Thoracic aorta (tissue), 2 donors: Measurements from ENCODE around the gene MBNL1. TPM values are rescaled to one million over a fixed set of nuclear protein-coding genes. Genes with fewer than 3 reads are reported as not detected.

ENCODE experiments used
- ATAC-seq: fragments of 150-250 bp; one replicate; pipeline ENCODE4 v1.8.0; 2017; ENCODE audit warnings: low read depth; ENCODE audit not compliant: insufficient number of reproducible peaks, low FRiP score
- DNase-seq: peaks from one replicate; pipeline ENCODE4 v3.0.0-alpha.2; 2020; ENCODE audit warnings: low spot score
- H3K27ac ChIP-seq, 2 donors: fragments of 200-600 bp; sonication (generic); 1 replicate in 1 of 2; 2 replicates in 1 of 2; pipeline ENCODE4 v1.5.1; 2016; ENCODE audit warnings: mild to moderate bottlenecking in 2 of 2, moderate library complexity in 2 of 2
- H3K27me3 ChIP-seq: fragments of 200-600 bp; sonication (generic); replicated peaks from 2 replicates; pipeline ENCODE4 v1.6.0; 2016; ENCODE audit warnings: mild to moderate bottlenecking; ENCODE audit not compliant: insufficient read depth
- H3K36me3 ChIP-seq: fragments of 200-600 bp; sonication (generic); one replicate; pipeline ENCODE4 v1.5.1; 2016
- H3K4me1 ChIP-seq, 2 donors: fragments of 200-600 bp; sonication (generic); 1 replicate in 1 of 2; 2 replicates in 1 of 2; pipeline versions ENCODE4 v1.5.1 to v1.6.0; 2016; ENCODE audit warnings: low read depth in 2 of 2, mild to moderate bottlenecking in 1 of 2; ENCODE audit not compliant: control insufficient read depth in 1 of 2
- H3K4me3 ChIP-seq: fragments of 200-600 bp; sonication (generic); 2 replicates; pipeline ENCODE4 v1.5.1; 2016; ENCODE audit warnings: mild to moderate bottlenecking
- H3K9me3 ChIP-seq: fragments of 200-600 bp; sonication (generic); 2 replicates; pipeline ENCODE4 v1.5.1; 2016
- CTCF ChIP-seq: fragments of 200-600 bp; sonication (generic); IDR thresholded peaks from one replicate; pipeline ENCODE4 v1.5.1; 2019; ENCODE audit warnings: antibody characterized with exemption
- total RNA-seq, 2 donors: library from RNA; depleted of rRNA; stranded (reverse); fragments of >200 nt; gene quantifications; one replicate each; pipeline versions ENCODE4 v1.1.0 to v1.2.3, GENCODE V29; 2016

The MBNL1 gene
- total RNA-seq, 2 donors from 2014 or later, result 783 to 1,062 TPM

GRCh38 chr3:152295806-152296205 lies 27.1 kb downstream of the MBNL1 start:
- no peaks in the 10 kb centered on the region for H3K36me3 ChIP-seq
- no peak overlapping the region for H3K4me3 ChIP-seq
- H3K27me3 ChIP-seq, result no peaks in the 10 kb centered on the region
- ATAC-seq, result no peak
- no peaks in the 10 kb centered on the region for H3K9me3 ChIP-seq
- peak overlapping the region; percentile 48 to 83 for H3K27ac ChIP-seq
- no peak for DNase-seq
- H3K4me1 ChIP-seq, result peaks cover 75 to 86% of the 10 kb centered on the region in 2 donors
- TF ChIP-seq CTCF, result no peak

GRCh38 chr3:152296382-152296781 lies 27.7 kb downstream of the MBNL1 start:
- DNase-seq (no peak), ATAC-seq (no peak)
- no peaks in the 10 kb centered on the region for H3K9me3 ChIP-seq
- no peaks in the 10 kb centered on the region for H3K36me3 ChIP-seq
- no peaks in the 10 kb centered on the region for H3K27me3 ChIP-seq
- H3K4me1 ChIP-seq, result peaks cover 75 to 86% of the 10 kb centered on the region in 2 donors
- H3K4me3 ChIP-seq, result no peak overlapping the region
- no peak for TF ChIP-seq CTCF
- peak overlapping the region; percentile 48 to 83 for H3K27ac ChIP-seq

GRCh38 chr3:152296971-152297370 lies 28.2 kb downstream of the MBNL1 start:
- H3K27me3 ChIP-seq, result no peaks in the 10 kb centered on the region
- H3K36me3 ChIP-seq, result no peaks in the 10 kb centered on the region
- no peak for DNase-seq
- peaks cover 73 to 86% of the 10 kb centered on the region in 2 donors for H3K4me1 ChIP-seq
- no peak for TF ChIP-seq CTCF
- H3K9me3 ChIP-seq, result no peaks in the 10 kb centered on the region
- ATAC-seq, result no peak
- H3K27ac ChIP-seq, result peak overlapping the region in 1 of 2 donors; percentile 83
- H3K4me3 ChIP-seq, result no peak overlapping the region

GRCh38 chr3:152298393-152299248 lies 29.9 kb downstream of the MBNL1 start:
- peak overlapping the region; percentile 67 for H3K4me3 ChIP-seq
- no peaks in the 10 kb centered on the region for H3K36me3 ChIP-seq
- DNase-seq (no peak), ATAC-seq (no peak)
- no peaks in the 10 kb centered on the region for H3K9me3 ChIP-seq
- TF ChIP-seq CTCF, result no peak
- no peaks in the 10 kb centered on the region for H3K27me3 ChIP-seq
- peaks cover 63 to 80% of the 10 kb centered on the region in 2 donors for H3K4me1 ChIP-seq
- peak overlapping the region; percentile 62 to 83 for H3K27ac ChIP-seq

- H3K4me1 ChIP-seq, result peaks cover 70 to 87% of the 10 kb centered on the region in 2 donors
- TF ChIP-seq CTCF, result no peak
- no peak for DNase-seq
Measured at GRCh38 chr3:152299249-152299976, 30.7 kb downstream of the MBNL1 start.

More at GRCh38 chr3:152299249-152299976, 30.7 kb downstream of the MBNL1 start:
- no peak for ATAC-seq
- H3K9me3 ChIP-seq, result no peaks in the 10 kb centered on the region
- peak overlapping the region; percentile 62 to 83 for H3K27ac ChIP-seq
- peak overlapping the region; percentile 67 for H3K4me3 ChIP-seq
- no peaks in the 10 kb centered on the region for H3K27me3 ChIP-seq
- H3K36me3 ChIP-seq, result no peaks in the 10 kb centered on the region
